Adrenal gland (tissue), 12 donors: ENCODE results near the gene COL6A2. TPM values are rescaled to one million over a fixed set of nuclear protein-coding genes. Genes with fewer than 3 reads are reported as not detected.
"Not testable (repeated sequence)": the region's sequence is repeated elsewhere in the genome, so short reads cannot be mapped to it uniquely, and the experiment has no call there.

Source experiments
- DNase-seq, 7 donors: peaks; one replicate each; pipeline ENCODE4 v3.0.0-alpha.2; 2019 to 2020
- H3K27ac ChIP-seq, 5 donors: fragments of 200-600 bp; sonication (generic) in 4 of 5; 1 replicate in 3 of 5; 2 replicates in 2 of 5; pipeline versions ENCODE4 v1.5.1 to v1.8.0; 2016 to 2020; ENCODE audit warnings: mild to moderate bottlenecking in 1 of 5
- H3K27me3 ChIP-seq: fragments of 200-600 bp; 2 replicates; pipeline ENCODE4 v1.8.0; 2021
- H3K36me3 ChIP-seq, 2 donors: fragments of 200-600 bp; replicated peaks in 1 of 2; 1 replicate in 1 of 2; 2 replicates in 1 of 2; pipeline versions ENCODE4 v1.5.1 to v1.8.0; 2018 to 2022
- H3K4me1 ChIP-seq, 2 donors: fragments of 200-600 bp; replicated peaks in 1 of 2; 1 replicate in 1 of 2; 2 replicates in 1 of 2; pipeline versions ENCODE4 v1.5.1 to v1.8.0; 2018 to 2021
- H3K4me3 ChIP-seq, 4 donors: fragments of 200-600 bp; sonication (generic) in 3 of 4; one replicate each; pipeline ENCODE4 v1.5.1; 2016 to 2018
- H3K9me3 ChIP-seq, 3 donors: fragments of 200-600 bp; sonication (generic) in 1 of 3; replicated peaks in 1 of 3; 1 replicate in 2 of 3; 2 replicates in 1 of 3; pipeline versions ENCODE4 v1.5.1 to v1.8.0; 2016 to 2021
- CTCF ChIP-seq, 6 experiments: fragments of 450-650 bp in 4 of 6; fragments of 200-600 bp in 2 of 6; sonication (generic) in 1 of 6; IDR thresholded peaks; 1 replicate in 5 of 6; 2 replicates in 1 of 6; pipeline versions ENCODE4 v1.5.1 to v1.8.0; 2016 to 2021; ENCODE audit warnings: antibody characterized with exemption in 6 of 6, mild to moderate bottlenecking in 2 of 6, moderate library complexity in 1 of 6
- POLR2A ChIP-seq, 2 donors: fragments of 450-650 bp; IDR thresholded peaks; one replicate each; pipeline ENCODE4 v1.6.1; 2017; ENCODE audit warnings: antibody characterized with exemption in 2 of 2, mild to moderate bottlenecking in 2 of 2, moderate library complexity in 1 of 2
- WGBS, 4 donors: extraction: QIAGEN DNeasy Blood & Tissue Kit in 2 of 4; methylation state at CpG; one replicate each; pipeline versions ENCODE4 v1.1.5 to v1.1.7; 2013 to 2017; 5-methylcytosine and 5-hydroxymethylcytosine counted together
- intact Hi-C, 2 donors: fragments of 100-400 bp; cut with DNase I; formaldehyde crosslinking; loops; one replicate each; pipeline versions ENCODE4 v1.14.1 to v1.15.0; 2022 to 2023
- polyA plus RNA-seq, 3 donors: library from polyadenylated mRNA; stranded (reverse); fragments of 200-250 nt in 2 of 3; fragments of 350-450 nt in 1 of 3; fragmentation: Illumina TruSeq in 1 of 3; extraction: RNeasy Lipid Tissue Mini Kit (QIAGEN cat#74804) in 1 of 3; gene quantifications; one replicate each; pipeline ENCODE4 v1.2.3, GENCODE V29; 2013 to 2014
- total RNA-seq, 9 donors: library from RNA; depleted of rRNA in 4 of 9; stranded (reverse); fragments of >200 nt in 4 of 9; fragments of 120-200 nt in 1 of 9; fragmentation: NEBNext Ultra II Directional in 1 of 9; extraction: Animal tissue kit (Norgen Biotek cat#: 25700) in 1 of 9; gene quantifications; one replicate each; pipeline versions ENCODE4 v1.1.0 to v1.2.4, GENCODE V29; 2013 to 2023
- donor health status: healthy with polysubstance abuse.
- donor health status: Bipolar disorder and iron deficiency.
- donor health status: DM: yes; HTN: yes; CAD: no.
- donor health status: DM: no; HTN: no; CAD: no.
- donor health status: DM: no; HTN: no; CAD: no.
- donor health status: DM: yes; HTN: yes; CAD: no.

Gene COL6A2
- total and polyA plus RNA-seq, 12 donors = 19.0 to 543 (median 181) TPM

DNA sequence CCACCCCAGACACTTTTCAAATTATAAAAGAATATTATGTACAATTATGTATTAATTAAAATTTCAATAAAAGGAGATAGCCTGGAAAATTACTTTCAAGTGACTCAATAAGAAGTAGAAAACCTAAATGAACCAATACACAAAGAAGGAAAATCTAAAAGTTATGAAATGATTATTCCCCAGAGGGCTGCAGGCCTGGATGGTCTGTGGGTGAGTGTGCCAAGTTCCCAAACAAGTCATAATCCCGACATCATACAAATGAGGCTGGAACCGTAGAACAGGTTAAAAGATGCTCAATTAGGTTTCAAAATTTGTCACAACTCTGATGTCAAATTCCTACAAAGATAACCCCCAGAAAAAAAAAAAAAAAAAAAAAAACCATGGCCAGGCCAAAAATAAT is 73.7 kb downstream of the COL6A2 start:
- intact Hi-C loops = no loop called here
- Histone ChIP-seq H3K36me3 (no peaks in the 10 kb centered on the region), H3K27ac (no peak overlapping the region), H3K4me1 (no peaks in the 10 kb centered on the region), H3K27me3 (no peaks in the 10 kb centered on the region), H3K9me3 (peaks cover 0 to 6% (median 0%) of the 10 kb centered on the region in 3 donors), H3K4me3 (no peak overlapping the region)
- TF ChIP-seq CTCF (IDR thresholded peaks at IDR 0.05) (no peak), POLR2A (IDR thresholded peaks at IDR 0.05) (no peak)
- DNase-seq = peak in 1 of 7 donors; percentile 12
- 25 to 60% (median 51%) methylated on average over 2 of the region's 2 CpGs for WGBS, 4 donors

DNA sequence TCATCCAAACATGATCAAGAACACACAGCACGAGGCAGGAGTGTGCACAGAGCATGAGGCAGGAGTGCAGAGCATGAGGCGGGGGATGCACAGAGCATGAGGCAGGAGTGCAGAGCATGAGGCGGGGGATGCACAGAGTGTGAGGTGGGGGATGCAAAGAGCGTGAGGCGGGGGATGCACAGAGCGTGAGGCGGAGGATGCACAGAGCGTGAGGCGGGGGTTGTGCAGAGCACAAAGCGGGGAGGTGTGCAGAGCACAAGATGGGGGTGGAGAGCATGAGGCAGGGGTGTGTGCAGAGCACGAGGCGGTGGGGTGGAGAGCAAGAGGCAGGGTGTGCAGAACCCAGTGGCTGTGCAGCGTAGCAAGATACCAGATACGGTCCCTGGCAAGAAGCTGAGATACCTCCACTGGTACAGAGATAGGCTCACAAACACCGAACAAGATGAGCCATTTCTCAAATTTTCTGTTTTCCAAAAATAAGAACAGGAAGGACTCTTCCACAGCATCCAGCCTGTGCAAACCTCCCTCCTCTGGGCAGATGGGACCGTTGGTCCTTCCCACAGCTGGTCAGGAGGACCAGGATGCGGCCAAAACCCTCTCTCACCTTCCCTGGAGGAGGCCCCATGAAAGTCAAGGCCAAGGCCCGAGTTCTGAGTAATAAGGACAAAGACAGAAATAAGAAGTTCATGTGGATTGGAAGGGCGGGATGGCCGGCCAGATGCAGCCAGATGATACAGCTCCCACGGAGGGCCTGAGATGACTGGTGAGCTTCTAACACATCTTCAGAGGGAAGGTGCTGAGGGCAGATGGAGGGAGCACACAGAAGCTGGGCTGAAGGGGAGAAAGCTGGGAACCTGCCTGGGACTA is 74.3 kb downstream of the COL6A2 start:
- Histone ChIP-seq H3K4me3 (no peak overlapping the region), H3K27ac (no peak overlapping the region), H3K27me3 (no peaks in the 10 kb centered on the region), H3K4me1 (no peaks in the 10 kb centered on the region), H3K36me3 (no peaks in the 10 kb centered on the region), H3K9me3 (peaks cover 0 to 9% (median 0%) of the 10 kb centered on the region in 3 donors)
- peak in 2 of 7 donors; percentile 10 to 34 for DNase-seq
- TF ChIP-seq CTCF (IDR thresholded peaks at IDR 0.05) (no peak), POLR2A (IDR thresholded peaks at IDR 0.05) (no peak)
- intact Hi-C loops = no loop called here
- 77 to 84% (median 80%) methylated on average over 19 to 21 of the region's 21 CpGs for WGBS, 4 donors

DNA sequence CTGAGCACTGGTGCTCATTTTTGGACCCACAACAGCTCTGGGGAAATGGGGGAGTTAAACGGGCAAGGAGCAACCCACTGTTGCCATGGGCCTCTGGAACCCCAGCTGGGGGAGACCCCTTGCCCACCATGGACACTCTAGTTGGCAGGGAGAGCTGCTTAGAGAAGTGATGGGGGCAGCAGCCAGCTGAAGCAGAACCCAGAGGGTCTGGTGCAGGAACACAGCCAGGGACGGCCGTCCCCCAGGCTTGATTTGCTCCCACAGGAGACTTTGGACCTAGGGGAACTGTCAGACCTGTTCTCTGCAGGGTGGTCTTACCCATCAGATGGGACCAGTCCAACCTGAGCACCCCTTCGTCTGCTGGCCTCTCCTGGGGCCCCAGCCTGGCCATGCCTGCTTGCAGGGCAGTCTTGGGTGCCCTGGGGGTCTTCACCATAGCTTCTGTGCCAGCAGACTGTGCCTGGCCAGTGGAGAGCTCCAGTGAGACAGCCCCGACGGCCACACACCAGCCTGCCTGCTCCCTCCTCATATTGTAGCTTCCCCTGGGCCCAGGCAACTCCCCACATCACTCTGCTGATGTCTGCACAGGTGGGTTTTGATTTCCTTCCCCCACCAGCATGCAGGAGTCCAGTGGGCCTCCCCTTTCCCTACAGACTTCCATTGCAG is 75.1 kb downstream of the COL6A2 start:
- no peak for TF ChIP-seq POLR2A (IDR thresholded peaks at IDR 0.05)
- TF ChIP-seq CTCF (IDR thresholded peaks at IDR 0.05) = no peak
- H3K4me1 ChIP-seq = no peaks in the 10 kb centered on the region
- intact Hi-C loops = no loop called here
- H3K27me3 ChIP-seq = no peaks in the 10 kb centered on the region
- H3K27ac ChIP-seq = no peak overlapping the region
- peaks cover 0 to 9% (median 0%) of the 10 kb centered on the region in 3 donors for H3K9me3 ChIP-seq
- H3K36me3 ChIP-seq = no peaks in the 10 kb centered on the region
- 81 to 95% (median 92%) methylated on average over 3 to 6 of the region's 6 CpGs for WGBS, 4 donors
- DNase-seq = peak in 2 of 7 donors; percentile 13 to 25
- H3K4me3 ChIP-seq = no peak overlapping the region

DNA sequence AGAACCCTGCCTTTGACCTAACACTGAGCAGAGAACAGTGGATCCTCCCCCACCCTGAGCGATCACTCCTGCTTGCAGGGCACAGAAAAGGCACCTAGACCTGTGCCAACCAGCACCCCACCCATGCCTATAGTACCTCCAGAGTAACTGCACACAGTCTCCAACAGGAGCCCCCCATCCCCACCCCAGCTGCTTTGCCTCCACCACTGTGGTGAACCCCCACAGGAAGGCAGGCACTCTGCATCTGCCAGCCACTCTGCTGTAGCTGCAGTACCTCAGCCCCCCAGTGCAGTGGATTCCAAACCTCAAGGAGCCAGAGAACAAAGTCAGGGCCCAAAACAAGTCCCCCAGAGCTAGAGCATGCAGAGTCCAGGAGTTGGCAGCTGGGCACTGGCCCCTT is 75.7 kb downstream of the COL6A2 start:
- peaks cover 0 to 9% (median 0%) of the 10 kb centered on the region in 3 donors for H3K9me3 ChIP-seq
- WGBS, 4 donors = 100% methylated on average over 1 of the region's 1 CpG; no CpG with 5 or more reads in 1 of the 4 donors
- DNase-seq = peak in 1 of 7 donors; percentile 35
- H3K36me3 ChIP-seq = no peaks in the 10 kb centered on the region
- H3K27me3 ChIP-seq = no peaks in the 10 kb centered on the region
- H3K4me1 ChIP-seq = no peaks in the 10 kb centered on the region
- no peak overlapping the region for H3K27ac ChIP-seq
- no peak overlapping the region for H3K4me3 ChIP-seq
- TF ChIP-seq POLR2A (IDR thresholded peaks at IDR 0.05) = no peak
- no peak for TF ChIP-seq CTCF (IDR thresholded peaks at IDR 0.05)
- intact Hi-C loops = no loop called here

DNA sequence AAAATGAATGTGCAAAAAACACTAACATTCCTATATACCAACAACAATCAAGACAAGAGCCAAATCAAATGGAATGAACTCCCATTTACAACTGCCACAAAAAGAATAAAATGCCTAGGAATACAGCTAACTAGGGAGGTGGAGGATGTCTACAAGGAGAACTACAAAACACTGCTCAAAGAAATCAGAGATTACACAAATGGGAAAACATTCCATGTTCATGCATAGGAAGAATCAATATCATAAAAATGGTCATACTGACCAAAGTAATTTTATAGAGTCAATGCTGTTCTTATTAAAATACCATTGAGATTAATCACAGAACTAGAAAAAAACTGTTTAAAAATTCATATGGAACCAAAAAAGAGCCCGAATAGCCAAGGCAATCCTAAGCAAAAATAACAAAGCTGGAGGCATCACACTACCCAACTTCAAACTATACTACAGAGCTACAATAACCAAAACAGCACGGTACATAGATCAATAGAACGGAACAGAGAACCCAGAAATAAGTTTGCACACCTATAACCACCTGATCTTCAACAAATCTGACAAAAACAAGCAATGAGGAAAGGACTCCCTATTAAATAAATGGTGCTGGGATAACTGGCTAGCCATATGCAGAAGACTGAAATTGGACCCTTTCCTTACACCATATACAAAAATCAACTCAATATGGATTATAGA is 78.7 kb downstream of the COL6A2 start:
- H3K36me3 ChIP-seq, DNase-seq, H3K4me3 ChIP-seq, intact Hi-C loops, H3K4me1 ChIP-seq, H3K9me3 ChIP-seq, H3K27me3 ChIP-seq, H3K27ac ChIP-seq: not testable (repeated sequence)
- 89 to 97% (median 92%) methylated on average over 3 of the region's 3 CpGs for WGBS, 4 donors
